Skeletal muscle tissue (tissue), 4 donors: ENCODE data around the gene ACACA. TPM values are rescaled to one million over a fixed set of nuclear protein-coding genes. Genes with fewer than 3 reads are reported as not detected.

Source experiments
- H3K27ac ChIP-seq: one replicate; pipeline ENCODE4 v1.7.0; 2013; ENCODE audit warnings: mild to moderate bottlenecking, low read depth, low read length, inconsistent platforms
- H3K27me3 ChIP-seq, 3 donors: one replicate each; pipeline ENCODE4 v1.7.0; 2013; ENCODE audit warnings: low read length in 3 of 3; ENCODE audit not compliant: control insufficient read depth in 3 of 3, insufficient read depth in 3 of 3
- H3K36me3 ChIP-seq, 3 donors: one replicate each; pipeline ENCODE4 v1.7.0; 2013; ENCODE audit warnings: low read length in 3 of 3; ENCODE audit not compliant: control insufficient read depth in 3 of 3, insufficient read depth in 3 of 3
- H3K4me1 ChIP-seq, 3 donors: one replicate each; pipeline ENCODE4 v1.7.0; 2013; ENCODE audit warnings: low read length in 3 of 3, mild to moderate bottlenecking in 3 of 3; ENCODE audit not compliant: control insufficient read depth in 3 of 3, insufficient read depth in 3 of 3
- H3K4me3 ChIP-seq, 3 donors: one replicate each; pipeline ENCODE4 v1.7.0; 2013; ENCODE audit warnings: low read length in 3 of 3
- H3K9ac ChIP-seq, 3 donors: one replicate each; pipeline ENCODE4 v1.7.0; 2013; ENCODE audit warnings: low read length in 3 of 3, mild to moderate bottlenecking in 3 of 3, moderate library complexity in 2 of 3, low read depth in 1 of 3
- H3K9me3 ChIP-seq, 3 donors: one replicate each; pipeline ENCODE4 v1.7.0; 2013; ENCODE audit warnings: low read length in 3 of 3; ENCODE audit not compliant: control insufficient read depth in 3 of 3
- total RNA-seq: library from RNA; depleted of rRNA; stranded (reverse); fragments of >200 nt; gene quantifications from one replicate; pipeline ENCODE4 v1.2.3, GENCODE V29; 2014
- donor health status: Osteomylitis.

The ACACA gene
- total RNA-seq, 1 donor from 2014 or later = 26.6 TPM

DNA sequence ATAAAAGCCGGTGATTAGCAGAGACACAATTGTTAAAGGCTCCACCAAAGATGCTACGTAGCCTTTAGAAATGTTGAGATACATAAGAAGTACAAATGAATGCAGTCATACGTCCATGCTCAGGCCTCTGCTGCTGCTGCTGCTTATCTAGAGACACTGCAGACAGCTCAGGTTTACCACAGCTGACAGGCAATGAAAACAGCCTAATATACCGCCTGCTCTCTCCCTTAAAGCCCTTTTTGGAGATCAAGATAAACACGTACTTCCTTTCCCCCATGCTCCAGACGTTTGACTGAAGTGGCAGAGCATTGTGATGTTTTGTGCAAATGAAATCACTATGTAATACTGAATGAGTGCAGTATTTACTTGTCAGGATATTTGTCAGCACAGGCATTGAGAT lies 272.6 kb downstream of the ACACA start:
- Histone ChIP-seq H3K4me3 (no peak overlapping the region), H3K9me3 (no peaks in the 10 kb centered on the region), H3K27me3 (no peaks in the 10 kb centered on the region), H3K4me1 (no peaks in the 10 kb centered on the region), H3K36me3 (peaks cover 13 to 17% (median 14%) of the 10 kb centered on the region in 3 donors), H3K27ac (no peak overlapping the region), H3K9ac (no peak overlapping the region)

DNA sequence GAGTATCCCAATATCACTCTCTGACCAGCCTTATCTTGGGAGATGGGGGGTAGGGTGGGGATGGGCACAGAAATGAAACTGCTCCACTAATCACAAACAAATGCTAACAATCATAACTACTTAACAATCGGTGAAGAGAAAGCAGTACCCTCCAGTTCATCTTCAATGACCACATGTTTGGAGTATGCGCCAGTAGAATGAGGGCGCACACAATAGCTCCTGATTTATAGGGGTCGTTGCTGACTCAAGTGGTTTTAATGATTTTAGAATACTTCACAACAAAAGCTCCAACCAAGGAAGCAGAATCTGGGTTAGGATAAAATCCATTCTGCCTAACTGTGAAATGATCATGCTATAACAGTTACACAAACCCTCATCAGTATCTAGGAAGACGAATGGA lies 273.5 kb downstream of the ACACA start:
- no peak overlapping the region for H3K4me3 ChIP-seq
- no peak overlapping the region for H3K9ac ChIP-seq
- H3K27ac ChIP-seq = no peak overlapping the region
- peaks cover 14 to 26% (median 19%) of the 10 kb centered on the region in 3 donors for H3K36me3 ChIP-seq
- no peaks in the 10 kb centered on the region for H3K9me3 ChIP-seq
- H3K27me3 ChIP-seq = no peaks in the 10 kb centered on the region
- H3K4me1 ChIP-seq = no peaks in the 10 kb centered on the region

DNA sequence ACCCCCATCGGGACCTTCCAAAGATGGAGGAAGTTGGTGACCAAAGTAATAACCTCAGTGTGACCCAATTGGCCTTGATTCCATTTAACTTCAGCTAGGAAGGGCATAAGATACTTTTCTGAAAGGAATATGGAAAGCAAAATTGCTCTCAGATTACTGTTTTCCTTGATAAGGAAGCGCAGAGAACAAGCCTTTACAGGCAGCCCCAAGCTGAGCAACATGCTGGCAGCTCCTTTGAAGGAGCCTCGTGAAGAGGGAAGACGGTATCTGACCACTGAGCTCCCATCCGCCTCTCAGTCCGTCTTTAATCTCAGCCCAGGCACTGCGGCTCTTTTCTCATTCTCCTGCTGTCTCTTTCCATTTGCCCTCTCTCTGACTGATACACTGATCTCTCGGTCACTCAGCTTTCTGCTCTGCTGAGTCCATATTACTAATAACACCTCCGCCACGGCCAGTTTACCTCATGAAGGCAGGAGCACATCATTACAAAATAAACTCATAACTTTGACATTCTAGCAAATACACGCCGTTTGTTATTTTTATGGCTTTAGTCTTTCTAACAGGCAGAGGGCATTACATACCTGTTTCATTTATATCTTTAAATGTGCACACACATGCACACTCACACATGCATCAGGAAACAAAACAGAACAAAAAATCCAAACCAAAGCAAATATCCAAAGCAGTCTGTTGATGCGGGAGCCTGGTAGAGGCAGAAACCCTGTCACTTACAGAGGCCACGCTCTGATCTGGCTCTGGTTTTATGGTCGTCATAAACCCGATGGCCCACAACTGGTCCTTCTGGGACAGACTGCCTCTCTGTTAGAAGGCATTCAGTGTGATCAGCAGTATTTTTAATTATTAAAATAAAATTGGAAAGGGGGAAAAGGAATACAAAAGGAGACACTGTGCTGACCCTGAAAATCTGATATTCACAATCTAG lies 274.7 kb downstream of the ACACA start:
- Histone ChIP-seq H3K36me3 (peaks cover 14 to 26% (median 20%) of the 10 kb centered on the region in 3 donors), H3K27ac (no peak overlapping the region), H3K4me1 (no peaks in the 10 kb centered on the region), H3K9me3 (no peaks in the 10 kb centered on the region), H3K4me3 (no peak overlapping the region), H3K27me3 (no peaks in the 10 kb centered on the region), H3K9ac (no peak overlapping the region)

DNA sequence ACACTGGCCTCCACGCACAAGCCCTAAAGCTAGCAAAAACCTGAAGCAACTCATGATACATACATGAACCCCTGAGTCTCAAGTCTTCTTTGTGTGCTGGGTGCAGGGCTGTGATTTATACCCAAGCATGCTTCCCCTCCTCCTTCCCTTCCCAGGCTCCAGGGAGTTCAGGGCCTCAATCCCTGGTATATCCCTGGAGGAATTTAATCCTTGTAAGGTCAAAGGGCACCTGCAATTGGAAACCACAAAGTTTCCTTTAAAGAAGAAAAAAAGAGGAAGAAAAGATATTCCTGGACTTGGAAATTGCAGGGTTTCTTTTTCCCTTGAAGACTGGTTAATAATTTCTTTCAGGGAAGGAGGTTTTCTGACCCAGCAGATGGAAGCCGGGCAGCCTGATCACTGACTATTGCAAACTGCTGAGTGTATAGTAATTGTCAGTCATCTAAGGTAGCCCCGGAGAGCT lies 275.6 kb downstream of the ACACA start:
- peaks cover 14 to 26% (median 24%) of the 10 kb centered on the region in 3 donors for H3K36me3 ChIP-seq
- no peaks in the 10 kb centered on the region for H3K9me3 ChIP-seq
- no peak overlapping the region for H3K4me3 ChIP-seq
- no peaks in the 10 kb centered on the region for H3K27me3 ChIP-seq
- no peak overlapping the region for H3K9ac ChIP-seq
- no peaks in the 10 kb centered on the region for H3K4me1 ChIP-seq
- no peak overlapping the region for H3K27ac ChIP-seq

DNA sequence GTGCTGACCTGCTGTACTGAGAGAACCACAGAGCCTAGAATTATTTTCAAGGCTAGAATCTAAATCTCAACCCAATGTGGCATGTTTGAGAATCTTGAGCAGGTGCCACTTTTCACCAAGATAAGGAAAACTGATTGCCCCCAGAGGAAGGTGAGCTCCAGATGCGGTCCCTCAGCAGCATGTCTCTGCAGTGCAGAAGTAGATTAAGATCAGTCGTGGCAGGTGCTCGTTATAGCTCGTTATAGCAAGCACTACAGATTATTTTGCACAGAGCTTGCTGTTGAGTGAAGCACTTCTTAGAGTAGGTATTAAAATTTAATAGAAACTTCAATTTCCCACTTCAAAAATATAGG lies 281.8 kb downstream of the ACACA start:
- Histone ChIP-seq H3K4me1 (no peaks in the 10 kb centered on the region), H3K36me3 (peaks cover 19 to 45% (median 37%) of the 10 kb centered on the region in 3 donors), H3K4me3 (no peak overlapping the region), H3K27ac (no peak overlapping the region), H3K9ac (no peak overlapping the region), H3K27me3 (no peaks in the 10 kb centered on the region), H3K9me3 (no peaks in the 10 kb centered on the region)

DNA sequence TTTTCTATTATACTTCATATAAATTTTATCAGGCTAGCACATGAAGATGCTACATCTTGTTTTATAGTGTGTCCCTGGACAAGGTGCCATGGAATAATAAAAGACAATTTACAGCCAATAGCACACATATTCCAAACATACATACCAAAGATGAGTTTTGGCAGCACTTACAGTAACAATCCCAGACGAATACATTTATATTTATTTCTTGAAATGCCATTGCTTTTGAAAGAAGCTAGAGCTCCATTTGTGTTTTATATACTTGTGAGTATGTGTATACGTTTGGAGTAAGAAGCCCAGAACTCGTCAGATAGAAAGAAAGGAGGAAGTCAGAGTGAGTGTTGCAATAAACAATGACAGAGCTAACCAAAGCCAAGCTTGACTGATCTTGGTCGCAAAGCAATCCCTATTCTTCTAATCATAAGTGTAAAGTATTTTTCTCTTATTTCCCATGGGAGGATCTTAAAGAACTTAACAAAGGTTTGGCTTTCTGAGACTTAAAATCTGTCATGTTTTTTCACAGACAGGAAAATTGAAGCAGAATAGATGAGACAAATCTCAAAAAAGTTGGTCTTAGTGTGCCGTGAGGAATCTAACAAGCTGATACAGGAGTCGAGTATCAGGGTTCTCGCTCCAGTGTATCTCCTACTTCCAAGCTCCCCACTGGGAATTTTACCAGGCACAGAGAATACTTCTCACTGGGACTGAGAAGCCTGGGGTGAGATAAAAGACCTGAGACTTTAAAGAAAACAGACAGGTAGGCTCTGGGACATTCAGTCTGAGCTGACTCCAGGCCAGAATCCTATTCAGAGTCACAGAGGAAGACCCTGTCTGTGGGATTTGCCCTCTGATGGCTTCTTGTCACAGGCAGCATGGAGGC lies 282.5 kb downstream of the ACACA start:
- Histone ChIP-seq H3K4me3 (no peak overlapping the region), H3K36me3 (peaks cover 14 to 39% (median 30%) of the 10 kb centered on the region in 3 donors), H3K9me3 (no peaks in the 10 kb centered on the region), H3K4me1 (no peaks in the 10 kb centered on the region), H3K27me3 (no peaks in the 10 kb centered on the region), H3K27ac (no peak overlapping the region), H3K9ac (no peak overlapping the region)

DNA sequence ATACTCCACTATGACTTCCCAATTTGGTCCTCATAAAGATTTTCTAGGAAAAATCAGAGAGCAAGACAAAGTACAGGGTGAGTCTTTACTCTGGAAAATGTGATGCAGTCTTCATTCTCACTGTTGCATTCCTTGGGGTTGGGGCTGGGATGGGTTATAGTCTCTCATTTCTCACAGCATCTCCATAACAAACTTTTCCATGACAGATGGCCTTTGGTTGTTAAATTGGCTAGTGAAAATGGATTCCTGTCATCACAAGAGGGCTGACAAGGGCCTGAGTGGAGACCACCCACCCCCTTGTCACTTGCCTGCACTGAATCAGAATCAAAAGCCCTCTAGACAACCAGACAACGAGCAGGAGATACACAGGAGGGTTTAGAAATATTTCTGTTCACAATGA lies 283.2 kb downstream of the ACACA start:
- no peak overlapping the region for H3K27ac ChIP-seq
- H3K4me1 ChIP-seq = no peaks in the 10 kb centered on the region
- H3K9ac ChIP-seq = no peak overlapping the region
- no peaks in the 10 kb centered on the region for H3K9me3 ChIP-seq
- no peaks in the 10 kb centered on the region for H3K27me3 ChIP-seq
- H3K36me3 ChIP-seq = peaks cover 12 to 33% (median 23%) of the 10 kb centered on the region in 3 donors
- no peak overlapping the region for H3K4me3 ChIP-seq

DNA sequence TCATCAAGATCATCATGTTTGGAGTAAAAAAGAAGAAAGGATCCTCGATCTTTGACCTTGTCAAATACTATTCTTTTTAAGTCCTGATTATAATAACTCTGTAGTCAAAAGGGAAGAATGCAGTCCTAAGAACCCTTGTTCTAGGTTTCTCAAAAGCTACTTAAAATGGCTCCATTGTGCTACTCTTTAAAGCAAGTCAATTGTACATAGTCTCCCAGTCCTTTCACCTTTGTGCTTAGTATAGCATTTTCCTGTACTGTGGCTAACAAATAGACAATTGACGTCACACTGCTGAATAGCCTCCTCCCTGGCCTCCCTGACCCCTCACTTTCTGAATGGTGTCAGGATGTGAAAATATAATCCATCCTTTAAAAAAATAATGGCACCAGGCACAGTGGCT lies 285.0 kb downstream of the ACACA start:
- H3K9ac ChIP-seq = no peak overlapping the region
- H3K4me3 ChIP-seq = no peak overlapping the region
- peaks cover 15 to 32% (median 23%) of the 10 kb centered on the region in 3 donors for H3K36me3 ChIP-seq
- H3K9me3 ChIP-seq = no peaks in the 10 kb centered on the region
- no peaks in the 10 kb centered on the region for H3K27me3 ChIP-seq
- H3K4me1 ChIP-seq = no peaks in the 10 kb centered on the region
- no peak overlapping the region for H3K27ac ChIP-seq

DNA sequence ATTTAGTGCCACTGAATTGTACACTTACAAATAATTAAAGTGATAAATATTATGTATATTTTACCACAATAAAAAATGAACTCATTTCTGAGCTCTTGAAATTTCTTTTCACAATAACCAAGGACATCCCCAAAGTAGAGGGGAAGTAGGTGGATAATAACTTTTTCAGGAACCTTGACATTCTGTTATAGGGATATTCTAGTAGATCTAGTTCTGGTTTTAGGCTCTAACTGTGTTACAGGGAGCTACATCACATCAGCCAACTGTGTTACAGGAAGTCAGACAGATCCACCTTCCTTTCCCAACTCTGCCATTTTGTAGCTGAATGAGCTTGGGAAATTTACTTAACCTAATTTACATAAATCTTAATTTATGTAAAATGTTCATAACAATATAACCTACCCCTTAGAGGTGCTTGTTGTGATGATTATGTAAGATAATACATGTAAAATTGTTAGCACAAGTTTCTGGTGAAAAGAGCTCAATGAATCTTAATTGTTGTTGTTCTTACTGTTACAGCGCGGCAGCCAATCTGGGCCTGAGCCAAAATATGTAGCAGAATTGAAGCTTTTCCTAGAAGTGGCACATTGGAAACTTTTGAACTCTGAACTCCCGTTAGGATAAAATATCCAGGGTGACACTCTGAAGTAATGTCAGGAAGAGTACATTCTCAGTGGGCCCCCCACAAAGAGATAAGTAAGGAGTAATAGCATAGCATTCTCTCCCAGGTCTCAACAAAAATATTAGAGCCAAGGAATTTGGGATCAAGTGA lies 288.1 kb downstream of the ACACA start:
- Histone ChIP-seq H3K27ac (no peak overlapping the region), H3K9ac (no peak overlapping the region), H3K36me3 (peaks cover 15 to 23% (median 22%) of the 10 kb centered on the region in 3 donors), H3K9me3 (no peaks in the 10 kb centered on the region), H3K4me3 (no peak overlapping the region), H3K4me1 (no peaks in the 10 kb centered on the region), H3K27me3 (no peaks in the 10 kb centered on the region)
